GM19467 (cell line): Measurements from ENCODE around the gene SH3D19.

Experiments
- ATAC-seq: cut with Tn5 transposase; IDR thresholded peaks from one replicate; pipeline ENCODE4 v1.9.1; 2021; ENCODE audit warnings: mild to moderate bottlenecking, moderate library complexity; ENCODE audit not compliant: unreplicated experiment

Gene SH3D19

GRCh38 chr4:151199319-151200190 is 125.8 kb downstream of the SH3D19 start:
- ATAC-seq, result no peak

GRCh38 chr4:151198748-151199147 is 126.7 kb downstream of the SH3D19 start:
- no peak for ATAC-seq

- ATAC-seq, result no peak
Measured at GRCh38 chr4:151197247-151197646, 128.2 kb downstream of the SH3D19 start.

GRCh38 chr4:151195801-151196200 is 129.6 kb downstream of the SH3D19 start:
- no peak for ATAC-seq

GRCh38 chr4:151193414-151193813 is 132.0 kb downstream of the SH3D19 start:
- ATAC-seq, result no peak

- ATAC-seq, result no peak
Measured at GRCh38 chr4:151192556-151193235, 132.7 kb downstream of the SH3D19 start.

- no peak for ATAC-seq
Measured at GRCh38 chr4:151184523-151185458, 140.6 kb downstream of the SH3D19 start.

- no peak for ATAC-seq
Measured at GRCh38 chr4:151182455-151182996, 142.9 kb downstream of the SH3D19 start.

GRCh38 chr4:151176685-151177084 is 148.7 kb downstream of the SH3D19 start:
- no peak for ATAC-seq

- ATAC-seq, result no peak
Measured at GRCh38 chr4:151175754-151176631, 149.4 kb downstream of the SH3D19 start.

- ATAC-seq, result no peak
Measured at GRCh38 chr4:151175233-151175632, 150.2 kb downstream of the SH3D19 start.

GRCh38 chr4:151174784-151175183 is 150.6 kb downstream of the SH3D19 start:
- ATAC-seq, result no peak

- ATAC-seq, result no peak
Measured at GRCh38 chr4:151173871-151174270, 151.5 kb downstream of the SH3D19 start.

- no peak for ATAC-seq
Measured at GRCh38 chr4:151169900-151170299, 155.5 kb downstream of the SH3D19 start.

GRCh38 chr4:151169223-151169622 is 156.2 kb downstream of the SH3D19 start:
- no peak for ATAC-seq

GRCh38 chr4:151167561-151167960 is 157.8 kb downstream of the SH3D19 start:
- no peak for ATAC-seq

- ATAC-seq, result no peak
Measured at GRCh38 chr4:151166636-151167035, 158.8 kb downstream of the SH3D19 start.

- ATAC-seq, result no peak
Measured at GRCh38 chr4:151165205-151166000, 160.0 kb downstream of the SH3D19 start.

- no peak for ATAC-seq
Measured at GRCh38 chr4:151163855-151164254, 161.6 kb downstream of the SH3D19 start.
